ENCODE results near the gene FAM168A. TPM values are rescaled to one million over a fixed set of nuclear protein-coding genes. Genes with fewer than 3 reads are reported as not detected.

Gene FAM168A
- total and polyA plus RNA-seq, 2 of the 8 experiments (the other 6 are each of a cell fraction or from before 2014, with no cell fraction given): 17.1 to 21.6 TPM

GRCh38 chr11:73383249-73384124 lies 214.4 kb downstream of the FAM168A start (continued):
- TF ChIP-seq ATF3 (IDR thresholded peaks at IDR 0.05; ENCODE audit: insufficient read depth, low read depth, low read length): no peak
- no peak for TF ChIP-seq CREB1 (IDR thresholded peaks at IDR 0.05)
- TF ChIP-seq ATF2 (IDR thresholded peaks at IDR 0.05; ENCODE audit: low read length): no peak
- TF ChIP-seq JUND (IDR thresholded peaks at IDR 0.05; ENCODE audit: low read length): no peak
- no peak for TF ChIP-seq POLR2A (IDR thresholded peaks at IDR 0.05; ENCODE audit: control extremely low read depth in 1 of 2, low read depth in 2 of 2, low read length in 2 of 2)
- TF ChIP-seq BRCA1 (IDR thresholded peaks at IDR 0.05; ENCODE audit: low read depth, low read length): no peak

Measured in H1 (cell line).